ENCODE results near the gene OR10P1.
"Not testable (repeated sequence)": the region's sequence is repeated elsewhere in the genome, so short reads cannot be mapped to it uniquely, and the experiment has no call there.

Gene OR10P1, protein sequence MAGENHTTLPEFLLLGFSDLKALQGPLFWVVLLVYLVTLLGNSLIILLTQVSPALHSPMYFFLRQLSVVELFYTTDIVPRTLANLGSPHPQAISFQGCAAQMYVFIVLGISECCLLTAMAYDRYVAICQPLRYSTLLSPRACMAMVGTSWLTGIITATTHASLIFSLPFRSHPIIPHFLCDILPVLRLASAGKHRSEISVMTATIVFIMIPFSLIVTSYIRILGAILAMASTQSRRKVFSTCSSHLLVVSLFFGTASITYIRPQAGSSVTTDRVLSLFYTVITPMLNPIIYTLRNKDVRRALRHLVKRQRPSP

DNA sequence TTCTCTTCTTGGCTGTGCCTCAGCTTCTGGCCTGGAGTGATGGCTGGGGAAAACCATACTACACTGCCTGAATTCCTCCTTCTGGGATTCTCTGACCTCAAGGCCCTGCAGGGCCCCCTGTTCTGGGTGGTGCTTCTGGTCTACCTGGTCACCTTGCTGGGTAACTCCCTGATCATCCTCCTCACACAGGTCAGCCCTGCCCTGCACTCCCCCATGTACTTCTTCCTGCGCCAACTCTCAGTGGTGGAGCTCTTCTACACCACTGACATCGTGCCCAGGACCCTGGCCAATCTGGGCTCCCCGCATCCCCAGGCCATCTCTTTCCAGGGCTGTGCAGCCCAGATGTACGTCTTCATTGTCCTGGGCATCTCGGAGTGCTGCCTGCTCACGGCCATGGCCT is at the start of gene OR10P1:
TSS of gene OR10P1 (plus strand) at position 40 of the 400 bp plus-strand sequence. CDS start at position 40, 0 bp downstream.
- no peak for DNase-seq

DNA sequence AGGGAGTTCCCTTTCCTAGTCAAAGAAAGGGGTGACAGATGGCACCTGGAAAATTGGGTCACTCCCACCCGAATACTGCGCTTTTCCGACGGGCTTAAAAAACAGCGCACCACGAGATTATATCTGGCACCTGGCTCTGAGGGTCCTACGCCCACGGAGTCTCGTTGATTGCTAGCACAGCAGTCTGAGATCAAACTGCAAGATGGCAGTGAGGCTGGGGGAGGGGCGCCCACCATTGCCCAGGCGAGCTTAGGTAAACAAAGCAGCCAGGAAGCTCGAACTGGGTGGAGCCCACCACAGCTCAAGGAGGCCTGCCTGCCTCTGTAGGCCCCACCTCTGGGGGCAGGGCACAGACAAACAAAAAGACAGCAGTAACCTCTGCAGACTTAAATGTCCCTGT is 46.5 kb upstream of the OR10P1 start:
- DNase-seq: not testable (repeated sequence)

DNA sequence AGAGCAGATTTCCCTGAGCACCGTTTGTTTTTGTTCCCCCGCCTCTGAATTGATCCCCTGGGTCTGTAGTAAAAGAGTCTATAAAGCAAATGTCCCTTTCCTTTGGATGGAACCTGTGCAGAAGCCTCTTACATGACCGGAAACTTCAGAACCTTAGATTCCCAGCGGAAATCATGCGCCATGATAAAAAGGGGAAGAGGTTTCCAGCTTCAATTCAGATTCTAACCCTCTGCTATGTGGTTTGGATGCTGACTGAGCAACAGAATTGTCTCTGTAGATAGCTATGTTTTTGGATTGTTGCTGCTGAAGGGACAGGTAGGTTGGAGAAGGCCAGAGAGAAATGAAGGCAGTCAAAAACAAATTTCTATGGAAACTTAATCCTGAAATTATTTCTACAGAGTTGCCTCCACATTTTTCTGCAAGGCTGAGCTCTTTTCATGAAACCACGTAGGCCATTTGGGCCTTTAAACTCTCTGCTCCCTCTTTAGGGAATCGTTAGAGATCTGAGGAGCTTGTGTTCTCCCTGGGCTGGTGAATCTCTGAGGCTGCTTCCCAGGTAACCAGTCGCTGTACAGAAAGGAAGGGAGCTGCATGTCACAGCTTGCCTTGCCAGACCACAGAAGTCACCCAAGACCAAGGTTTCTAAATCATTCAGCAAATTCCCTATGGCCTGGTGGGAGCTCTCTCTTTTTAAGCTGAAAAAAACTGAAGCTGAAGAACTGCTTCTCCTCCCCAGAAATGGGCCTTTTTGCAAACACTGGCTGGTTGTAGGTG is 28.7 kb upstream of the OR10P1 start:
- no peak for DNase-seq

DNA sequence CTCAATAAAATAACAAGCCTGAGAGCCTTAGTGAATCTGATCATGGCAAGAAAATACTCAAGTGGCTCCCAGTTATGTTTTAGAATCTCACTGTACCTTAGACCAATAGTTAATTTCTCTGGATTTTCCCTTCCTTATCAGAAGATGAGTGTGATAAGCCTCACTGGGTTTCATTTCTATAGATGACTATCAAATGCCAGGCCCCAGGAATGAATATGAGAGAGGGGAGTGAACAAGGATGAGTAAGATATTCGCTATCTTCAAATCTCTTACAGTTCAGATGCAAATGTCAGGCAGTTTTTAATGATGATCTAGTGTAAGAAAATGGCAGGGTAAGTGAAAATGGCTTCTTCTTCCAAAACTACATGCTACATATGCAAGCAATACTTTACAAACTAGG is 26.1 kb upstream of the OR10P1 start:
- DNase-seq: no peak

DNA sequence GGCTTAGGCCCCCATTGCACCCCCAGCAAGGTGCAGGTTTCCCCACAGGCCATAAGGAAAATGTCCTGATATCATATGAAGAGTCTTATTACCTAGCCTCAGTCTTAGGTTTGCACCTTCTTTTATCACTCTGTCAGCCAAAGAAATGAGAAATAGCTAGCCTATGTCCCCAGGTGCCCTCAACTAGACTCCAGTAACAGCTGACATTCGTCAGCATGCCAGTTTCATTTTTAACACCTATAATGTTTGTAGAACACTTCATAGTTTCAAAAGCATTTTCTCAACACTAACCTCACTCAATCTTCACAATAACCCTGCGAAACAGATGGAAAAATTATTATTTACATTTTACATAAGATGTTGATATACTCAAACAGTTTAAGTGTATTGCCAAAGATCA is 24.0 kb upstream of the OR10P1 start:
- DNase-seq: no peak

DNA sequence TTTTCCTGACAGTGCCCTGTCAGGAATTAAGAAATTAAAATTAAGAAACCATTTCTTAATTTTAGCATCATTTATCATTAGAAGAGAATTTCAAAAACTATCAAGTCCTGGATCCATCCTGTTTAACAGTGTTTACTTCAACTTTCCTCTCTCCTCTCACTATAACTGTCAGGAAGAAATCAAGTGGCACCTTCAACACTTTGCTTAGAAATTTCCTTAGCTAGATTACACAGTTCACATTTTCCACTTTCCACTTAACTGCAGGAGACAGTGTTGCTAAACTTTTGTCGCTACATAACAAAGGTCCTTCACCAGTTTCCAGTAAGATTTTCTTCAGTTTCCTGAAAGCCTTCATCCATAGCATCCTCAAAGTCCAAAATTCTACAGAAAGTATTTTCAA is 21.9 kb upstream of the OR10P1 start:
- DNase-seq: no peak

DNA sequence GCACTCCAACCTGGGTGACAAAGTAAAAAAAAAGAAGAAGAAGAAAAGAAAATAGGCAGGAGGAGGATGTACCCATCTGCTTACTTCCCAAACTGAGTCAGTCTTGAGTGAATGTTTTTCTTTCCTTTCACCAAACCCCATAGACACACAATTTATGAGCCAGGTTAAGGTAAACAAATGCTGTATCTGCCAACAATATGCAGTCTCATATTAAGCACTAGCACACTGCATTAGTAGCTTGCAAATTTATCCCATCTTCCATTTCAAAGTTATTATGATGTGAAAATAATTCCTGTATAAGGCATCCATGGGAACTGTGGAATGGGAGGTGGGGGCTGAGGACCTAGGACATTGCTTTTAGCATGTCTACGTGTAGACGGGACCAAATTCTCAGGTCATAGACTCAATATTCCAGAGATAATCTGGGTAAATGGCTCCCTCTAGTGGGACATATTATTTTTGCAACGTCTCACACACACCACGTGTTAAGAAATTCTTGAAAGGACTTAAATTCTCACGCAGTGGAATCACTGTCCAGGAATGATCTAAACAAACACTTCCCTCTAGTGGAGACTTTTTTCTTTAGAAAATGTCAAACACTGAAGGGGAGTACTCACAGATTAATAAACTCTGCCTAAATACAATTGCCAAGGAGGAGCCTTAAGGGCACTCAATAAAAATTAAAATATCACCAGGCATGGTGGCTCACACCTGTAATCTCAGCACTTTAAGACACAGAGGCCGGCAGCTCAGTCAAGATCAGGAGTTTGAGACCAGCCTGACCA is 17.1 kb upstream of the OR10P1 start:
- DNase-seq: peak; percentile 21

DNA sequence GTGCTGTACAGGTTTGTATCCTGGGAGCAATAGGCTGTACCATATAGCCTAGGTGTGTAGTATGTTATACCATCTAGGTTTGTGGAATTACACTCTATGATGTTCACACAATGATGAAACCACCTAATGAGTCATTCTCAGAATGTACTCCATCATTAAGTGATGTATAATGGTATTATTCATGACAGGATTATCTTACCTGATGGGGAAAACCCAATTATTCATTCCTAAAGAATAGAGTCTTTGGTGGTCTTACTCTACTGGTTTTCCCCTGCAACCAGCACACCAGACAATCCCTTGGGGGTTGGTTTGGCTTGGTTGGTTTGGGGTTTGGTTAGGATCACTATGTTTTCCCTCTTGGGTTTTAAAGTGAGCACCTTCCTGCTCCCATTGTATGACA is 12.6 kb upstream of the OR10P1 start:
- no peak for DNase-seq

DNA sequence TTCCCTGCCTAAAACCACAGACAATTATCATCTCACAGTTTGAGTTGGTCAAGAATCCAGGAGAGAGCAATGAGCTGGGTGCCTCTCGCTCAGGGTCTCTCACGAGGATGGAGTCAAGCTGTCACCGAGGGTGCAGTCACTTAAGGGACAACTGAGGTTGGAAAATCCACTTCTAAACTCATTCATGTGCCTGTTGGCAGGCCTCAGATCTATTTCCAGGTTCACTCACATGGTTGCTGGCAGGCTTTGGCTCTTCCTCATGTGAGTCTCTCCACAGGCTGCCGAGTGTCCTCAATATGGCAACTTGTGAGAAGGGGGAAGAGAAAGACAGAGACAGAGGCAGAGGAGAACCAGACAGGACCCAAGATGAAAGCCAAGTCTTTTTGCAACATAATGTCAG is 10.5 kb upstream of the OR10P1 start:
- no peak for DNase-seq

DNA sequence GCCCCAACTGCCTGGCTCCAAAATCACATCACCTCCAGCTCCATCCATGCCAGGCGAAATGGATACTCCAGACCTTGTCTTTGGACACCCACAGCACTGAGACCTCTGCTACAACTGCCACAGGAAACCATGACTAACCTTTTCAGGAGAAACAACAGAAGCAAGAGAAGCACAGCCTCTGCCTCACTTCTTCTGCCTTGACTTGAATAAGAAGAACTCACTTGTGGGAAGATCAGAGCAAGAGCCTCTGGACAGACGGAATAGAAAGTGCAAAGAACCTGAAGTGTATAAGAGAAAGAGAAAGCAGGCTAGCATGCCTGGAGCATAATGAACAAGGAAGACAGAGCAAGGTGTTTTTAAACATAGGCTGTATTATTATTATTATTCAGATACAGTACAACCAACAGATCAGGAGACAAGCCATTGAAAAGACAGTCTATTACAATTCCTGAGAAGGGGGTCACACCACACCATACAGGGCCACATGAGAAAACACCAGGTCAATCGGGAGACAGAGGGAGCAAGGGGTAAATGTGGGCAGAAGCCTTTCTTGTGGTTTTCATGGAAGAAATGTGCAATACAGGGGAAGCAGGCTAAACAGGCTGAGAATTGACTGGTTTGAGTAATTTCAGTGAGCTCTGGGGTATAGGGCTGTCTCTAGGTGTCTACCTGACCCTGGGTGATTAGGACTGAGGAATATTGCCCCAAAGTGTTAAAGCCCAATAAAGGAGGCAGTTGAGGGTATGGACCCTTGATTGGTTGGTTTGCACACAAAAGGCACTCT is 7.4 kb upstream of the OR10P1 start:
- DNase-seq: no peak

DNA sequence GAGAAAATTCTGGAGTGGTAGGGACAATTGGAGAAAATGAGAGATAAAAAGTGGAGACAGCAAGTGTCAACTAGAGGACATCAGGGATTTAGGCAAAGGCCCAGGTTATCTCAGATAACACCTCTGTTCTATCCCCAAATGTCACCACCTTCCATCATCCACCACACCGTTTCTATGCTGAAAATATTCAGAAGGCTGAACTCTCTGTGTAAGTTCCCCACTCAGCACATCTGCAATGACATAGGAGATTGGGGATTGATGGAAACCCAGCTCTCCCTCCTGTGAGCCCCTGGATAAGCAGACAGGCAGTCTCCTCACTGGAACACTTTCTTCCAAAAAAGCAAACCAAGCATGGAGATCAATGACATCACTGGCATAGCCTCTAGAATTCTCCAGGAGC is 5.6 kb upstream of the OR10P1 start:
- no peak for DNase-seq

DNA sequence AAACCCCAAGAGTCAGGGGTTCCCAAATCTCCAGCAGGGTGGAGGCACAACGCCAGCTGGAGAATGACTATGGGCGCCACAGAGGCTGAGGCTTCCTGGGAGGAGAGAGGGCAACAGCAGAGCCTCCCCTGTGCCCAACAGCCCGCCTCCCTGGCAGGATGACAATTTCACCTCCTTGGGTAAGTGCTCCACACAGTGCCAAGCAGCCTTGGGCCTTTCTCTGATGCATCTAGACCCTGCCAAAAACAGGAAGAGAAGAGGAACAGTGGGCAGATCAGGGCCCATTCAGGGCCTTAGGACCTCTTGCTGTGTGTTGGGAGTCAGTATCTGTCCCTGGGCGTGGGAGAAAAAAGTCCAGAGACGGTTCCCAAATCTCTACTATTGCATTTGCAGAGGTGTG is 5.0 kb upstream of the OR10P1 start:
- DNase-seq: no peak

DNA sequence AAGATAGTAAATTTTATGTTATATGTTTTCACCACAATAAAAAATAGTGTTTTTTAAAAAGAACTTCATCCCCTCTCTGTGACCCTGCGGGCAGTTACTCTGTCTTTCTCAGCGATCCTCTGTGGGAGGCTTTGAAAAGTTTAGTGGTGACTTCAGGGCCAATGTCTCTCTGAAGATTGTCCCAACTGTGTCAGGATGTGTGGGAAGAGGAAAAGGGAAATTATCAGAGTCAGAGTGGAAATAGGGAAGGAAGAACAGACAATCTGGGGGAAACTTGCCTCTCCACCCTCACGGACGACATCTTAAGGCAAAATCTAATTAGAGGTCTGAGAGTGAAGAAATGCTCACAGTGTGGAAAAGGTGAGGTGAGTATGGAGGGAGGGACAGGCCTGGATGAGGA is 3.5 kb upstream of the OR10P1 start:
- DNase-seq: no peak

DNA sequence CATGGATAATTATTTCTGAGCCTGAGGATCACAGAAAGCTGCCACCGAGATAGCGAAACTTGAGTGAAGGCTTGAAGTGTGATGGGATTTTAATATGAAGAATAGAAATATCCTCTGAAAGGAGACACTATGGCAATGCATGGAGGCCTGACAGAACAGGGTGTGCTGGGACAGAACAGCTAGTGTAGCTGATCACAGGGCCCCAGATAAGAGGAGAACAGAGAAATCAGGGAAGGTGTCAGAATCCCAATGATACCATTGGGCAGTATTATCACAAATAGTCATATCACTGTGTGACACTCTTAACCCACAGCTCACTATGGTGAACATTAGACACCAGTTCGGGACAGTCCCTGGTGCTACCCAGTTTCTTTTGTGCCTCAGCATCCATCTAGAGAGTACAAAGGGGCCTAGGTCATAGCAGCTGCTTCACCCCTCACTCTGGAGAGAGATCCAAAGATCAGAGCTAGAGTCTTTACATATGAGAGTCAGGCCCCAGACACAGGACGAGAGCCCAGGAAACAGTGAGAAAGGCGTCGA is 506 bp upstream of the OR10P1 start:
- no peak for DNase-seq

DNA sequence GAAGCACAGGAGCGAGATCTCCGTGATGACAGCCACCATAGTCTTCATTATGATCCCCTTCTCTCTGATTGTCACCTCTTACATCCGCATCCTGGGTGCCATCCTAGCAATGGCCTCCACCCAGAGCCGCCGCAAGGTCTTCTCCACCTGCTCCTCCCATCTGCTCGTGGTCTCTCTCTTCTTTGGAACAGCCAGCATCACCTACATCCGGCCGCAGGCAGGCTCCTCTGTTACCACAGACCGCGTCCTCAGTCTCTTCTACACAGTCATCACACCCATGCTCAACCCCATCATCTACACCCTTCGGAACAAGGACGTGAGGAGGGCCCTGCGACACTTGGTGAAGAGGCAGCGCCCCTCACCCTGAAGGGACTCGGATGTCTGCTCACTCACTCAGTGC is 775 bp downstream of the OR10P1 start:
- DNase-seq: no peak

DNA sequence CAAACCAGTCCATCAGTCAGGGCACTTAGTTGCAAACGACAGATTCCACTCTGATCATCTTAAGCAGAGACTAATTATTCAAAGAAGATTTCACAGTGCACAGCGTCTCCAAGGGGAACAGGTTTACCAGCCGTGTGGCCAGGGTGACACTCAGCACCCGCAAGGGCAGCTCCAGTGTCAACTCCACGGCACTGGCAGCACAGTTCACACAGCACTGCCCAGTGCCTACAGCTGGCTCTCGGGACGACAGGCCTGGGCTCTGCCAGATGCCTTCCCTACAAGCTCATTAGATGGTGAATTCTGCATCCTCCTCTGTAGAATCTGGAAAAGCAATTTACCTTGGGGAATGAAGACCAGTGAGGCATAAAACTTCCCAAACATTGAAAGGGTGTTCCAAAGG is 4.9 kb downstream of the OR10P1 start:
- no peak for DNase-seq

DNA sequence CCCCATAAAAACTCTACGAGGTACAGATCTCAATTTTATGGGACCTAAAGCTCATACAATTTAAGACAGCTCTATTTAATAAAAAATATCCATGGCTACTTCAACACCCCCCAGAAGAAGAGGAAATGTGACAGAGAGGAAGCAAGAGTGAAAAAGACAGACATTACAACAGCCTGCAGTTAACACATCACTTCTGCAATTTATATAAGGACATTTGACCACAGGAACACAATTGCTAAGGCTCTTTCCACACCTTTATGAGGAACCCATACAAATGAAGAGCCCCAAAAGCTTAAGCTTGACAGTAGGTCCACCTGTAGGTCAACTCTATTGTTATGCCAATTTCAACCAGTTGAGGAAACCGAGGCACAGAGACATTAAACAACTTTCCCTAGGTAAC is 5.6 kb downstream of the OR10P1 start:
- DNase-seq: no peak

DNA sequence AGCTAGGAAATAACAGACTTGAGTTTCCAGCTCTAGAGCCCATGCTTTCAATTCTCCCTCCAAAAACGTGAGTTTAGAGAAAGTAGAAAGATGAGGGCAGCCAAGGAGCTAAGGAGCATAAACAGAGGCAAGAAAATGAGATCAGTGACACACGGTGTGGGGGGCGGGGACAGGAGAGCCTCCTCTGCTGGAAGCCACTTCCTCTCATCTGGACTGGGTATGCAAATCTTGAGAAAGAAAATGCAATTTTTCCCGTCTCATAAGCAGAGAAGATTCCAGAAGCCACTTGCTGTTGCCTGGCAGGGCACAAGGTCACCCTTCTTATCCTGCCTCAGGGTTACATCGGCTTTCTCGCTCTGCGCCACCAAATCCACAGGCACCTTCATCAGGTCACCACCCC is 6.0 kb downstream of the OR10P1 start:
- no peak for DNase-seq

DNA sequence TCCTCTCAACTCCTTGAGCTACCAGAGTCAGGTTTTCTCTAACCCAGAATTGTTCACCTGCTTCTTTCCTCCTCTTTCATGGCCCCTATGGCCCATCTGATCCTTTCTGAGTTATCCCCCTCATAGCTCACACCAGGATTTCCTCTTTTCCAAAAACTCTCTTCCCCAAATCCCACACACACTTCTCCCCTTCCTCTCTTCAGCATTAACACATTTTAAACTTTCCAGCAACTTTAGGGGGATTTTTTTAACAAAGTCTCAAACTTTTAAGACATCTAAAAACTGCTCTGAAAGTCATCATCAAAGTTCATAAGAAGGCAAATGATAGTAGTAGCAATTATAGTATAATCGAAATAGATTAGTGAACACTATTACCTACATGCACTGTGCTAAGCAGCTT is 7.9 kb downstream of the OR10P1 start:
- DNase-seq: no peak

DNA sequence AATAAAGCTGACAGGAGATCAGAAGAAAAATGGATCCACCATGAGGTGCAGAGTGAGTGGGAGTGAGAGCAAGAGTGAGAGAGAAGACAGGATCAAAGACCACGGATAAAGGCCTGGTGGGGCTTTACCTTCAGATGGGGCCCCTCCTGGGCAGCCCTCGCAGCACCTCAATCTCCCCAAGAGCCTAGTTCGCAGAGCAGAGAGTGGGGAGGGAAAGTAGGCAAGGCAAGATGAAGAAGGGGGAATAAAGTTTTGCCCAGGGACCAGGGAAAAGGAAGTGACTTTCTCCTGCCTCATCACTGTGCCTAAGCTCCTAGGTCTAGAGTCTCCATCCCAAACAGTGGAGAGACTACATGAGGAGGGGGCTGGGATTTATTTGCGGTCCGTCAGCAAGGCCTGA is 10.3 kb downstream of the OR10P1 start:
- no peak for DNase-seq

DNA sequence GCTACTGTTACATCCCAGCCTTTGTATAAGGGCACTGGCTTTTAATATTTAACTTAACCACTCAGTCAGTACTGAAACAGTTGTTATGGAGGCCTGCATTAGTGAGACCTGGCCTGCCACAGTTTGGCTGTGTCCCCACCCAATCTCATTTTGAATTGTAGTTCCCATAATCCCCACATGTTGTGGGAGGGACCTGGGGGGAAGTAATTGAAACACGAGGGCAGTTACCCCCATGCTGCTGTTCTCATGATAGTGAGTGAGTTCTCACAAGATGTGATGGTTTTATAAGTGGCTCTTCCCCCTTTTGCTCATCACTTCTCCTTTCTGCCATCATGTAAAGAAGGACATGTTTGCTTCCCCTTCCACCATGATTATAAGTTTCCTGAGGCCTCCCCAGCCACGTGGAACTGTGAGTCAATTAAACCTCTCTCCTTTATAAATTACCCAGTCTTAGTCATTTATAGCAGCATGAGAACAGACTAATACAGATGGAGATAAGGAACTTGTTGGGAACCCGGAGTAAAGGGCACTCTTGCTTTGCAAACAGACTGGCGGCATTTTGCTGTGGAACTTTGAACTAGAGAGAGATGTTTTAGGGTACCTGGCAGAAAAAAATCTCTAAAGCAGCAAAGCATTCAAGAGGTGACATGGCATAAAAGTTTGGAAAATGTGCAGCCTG is 14.1 kb downstream of the OR10P1 start:
- DNase-seq: not testable (repeated sequence)

DNA sequence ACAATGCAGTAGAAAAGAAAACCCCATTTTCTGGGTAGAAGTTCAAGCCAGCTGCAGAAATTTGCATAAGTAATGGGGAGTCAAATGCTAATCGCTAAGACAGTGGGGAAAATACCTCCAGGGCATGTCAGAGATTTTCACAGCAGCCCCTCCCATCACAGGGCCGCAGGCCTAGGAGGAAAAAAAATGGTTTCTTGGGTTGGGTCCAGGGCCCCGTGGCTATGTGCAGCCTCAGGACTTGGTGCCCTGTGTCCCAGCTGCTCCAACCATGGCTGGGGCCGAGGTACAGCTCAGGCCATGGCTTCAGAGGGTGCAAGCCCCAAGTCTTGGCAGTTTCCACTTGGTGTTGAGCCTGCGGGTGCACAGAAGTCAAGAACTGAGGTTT is 14.6 kb downstream of the OR10P1 start:
- DNase-seq: no peak
